ENCODE data around the gene PEX14.

The PEX14 gene

GRCh38 chr1:10617931-10618885 is 143.5 kb downstream of the PEX14 start:
- no peak for DNase-seq (ENCODE audit: low read depth)

- no peak for DNase-seq (ENCODE audit: low read depth)
Observed at GRCh38 chr1:10620776-10621175, 146.0 kb downstream of the PEX14 start.

- no peak for DNase-seq (ENCODE audit: low read depth)
Observed at GRCh38 chr1:10621906-10622305, 147.2 kb downstream of the PEX14 start.

- DNase-seq (ENCODE audit: low read depth), result no peak
Observed at GRCh38 chr1:10622910-10623685, 148.3 kb downstream of the PEX14 start.

- DNase-seq (ENCODE audit: low read depth), result no peak
Observed at GRCh38 chr1:10623686-10624145, 149.0 kb downstream of the PEX14 start.

GRCh38 chr1:10624256-10625050 is 149.7 kb downstream of the PEX14 start:
- DNase-seq (ENCODE audit: low read depth), result no peak

- DNase-seq (ENCODE audit: low read depth), result no peak
Observed at GRCh38 chr1:10625076-10625475, 150.3 kb downstream of the PEX14 start.

GRCh38 chr1:10625554-10625953 is 150.8 kb downstream of the PEX14 start:
- DNase-seq (ENCODE audit: low read depth), result no peak

GRCh38 chr1:10626131-10626731 is 151.5 kb downstream of the PEX14 start:
- no peak for DNase-seq (ENCODE audit: low read depth)

GRCh38 chr1:10626791-10627410 is 152.2 kb downstream of the PEX14 start:
- DNase-seq (ENCODE audit: low read depth), result no peak

GRCh38 chr1:10628685-10629084 is 153.9 kb downstream of the PEX14 start:
- DNase-seq (ENCODE audit: low read depth), result no peak

GRCh38 chr1:10629091-10629815 is 154.5 kb downstream of the PEX14 start:
- DNase-seq (ENCODE audit: low read depth), result no peak

GRCh38 chr1:10629816-10630571 is 155.2 kb downstream of the PEX14 start:
- DNase-seq (ENCODE audit: low read depth), result no peak

- DNase-seq (ENCODE audit: low read depth), result no peak
Observed at GRCh38 chr1:10630661-10631120, 155.9 kb downstream of the PEX14 start.

GRCh38 chr1:10631121-10631810 is 156.5 kb downstream of the PEX14 start:
- DNase-seq (ENCODE audit: low read depth), result no peak

GRCh38 chr1:10631811-10632593 is 157.3 kb downstream of the PEX14 start:
- no peak for DNase-seq (ENCODE audit: low read depth)

- DNase-seq (ENCODE audit: low read depth), result no peak
Observed at GRCh38 chr1:10632691-10633090, 157.9 kb downstream of the PEX14 start.

GRCh38 chr1:10633416-10633815 is 158.7 kb downstream of the PEX14 start:
- no peak for DNase-seq (ENCODE audit: low read depth)
